Purkinje cell (primary cell): Measurements from ENCODE around the gene CHCHD6. TPM values are rescaled to one million over a fixed set of nuclear protein-coding genes. Genes with fewer than 3 reads are reported as not detected.

ENCODE experiments used
- polyA plus RNA-seq: library from polyadenylated mRNA; unstranded; fragments of >200 nt; fragmentation: Nextera tagmentation; gene quantifications from 2 replicates; pipeline ENCODE4 v1.2.1, GENCODE V29; 2014

The CHCHD6 gene
- 22.3 and 46.1 TPM in 2 replicates for polyA plus RNA-seq

GRCh38 chr3:126703512-126704493 lies at the start of gene CHCHD6:
CHCHD6 (plus strand) TSS chr3:126704240; CDS start chr3:126704313, 73 bp downstream.

GRCh38 chr3:126654571-126655383 lies 49.3 kb upstream of the CHCHD6 start, which contains the start of gene TXNRD3:
TXNRD3 (minus strand) TSS chr3:126655124.

GRCh38 chr3:126982471-126983175 lies 278.6 kb downstream of the CHCHD6 start, which contains the start of gene PLXNA1:
PLXNA1 (plus strand) TSS chr3:126983115; CDS start chr3:126988594, 5,479 bp downstream.

Other genes with a start within 250 kb of the CHCHD6 start
- gene ZXDC, start 228.3 kb upstream of the CHCHD6 start, polyA plus RNA-seq, result 1.9 and 4.8 TPM in 2 replicates
- not detected in 2 replicates for gene UROC1, start 186.5 kb upstream of the CHCHD6 start, polyA plus RNA-seq
- not detected in 2 replicates for gene CHST13, start 180.1 kb upstream of the CHCHD6 start, polyA plus RNA-seq
- gene C3orf22, start 145.3 kb upstream of the CHCHD6 start, polyA plus RNA-seq, result not detected in 2 replicates
- 1.4 TPM in 1 of 2 replicates, not detected in the other for gene TXNRD3, start 49.1 kb upstream of the CHCHD6 start, polyA plus RNA-seq